Uterus (tissue), 4 donors: ENCODE results near the gene ATAD1. TPM values are rescaled to one million over a fixed set of nuclear protein-coding genes. Genes with fewer than 3 reads are reported as not detected.
"Not testable (repeated sequence)": the region's sequence is repeated elsewhere in the genome, so short reads cannot be mapped to it uniquely, and the experiment has no call there.

ENCODE experiments used
- DNase-seq, 2 donors: peaks; one replicate each; pipeline ENCODE4 v3.0.0-alpha.2; 2019 to 2020
- H3K27ac ChIP-seq, 2 donors: fragments of 200-600 bp; sonication (generic); 1 replicate in 1 of 2; 2 replicates in 1 of 2; pipeline ENCODE4 v1.5.1; 2016 to 2018
- H3K27me3 ChIP-seq, 2 donors: fragments of 200-600 bp; sonication (generic); one replicate each; pipeline ENCODE4 v1.5.1; 2018 to 2019; ENCODE audit warnings: control low read depth in 1 of 2
- H3K36me3 ChIP-seq, 2 donors: fragments of 200-600 bp; sonication (generic); one replicate each; pipeline ENCODE4 v1.5.1; 2019; ENCODE audit warnings: control low read depth in 1 of 2
- H3K4me1 ChIP-seq, 2 donors: fragments of 200-600 bp; sonication (generic); one replicate each; pipeline ENCODE4 v1.5.1; 2018 to 2019; ENCODE audit warnings: control low read depth in 1 of 2
- H3K4me3 ChIP-seq, 2 donors: fragments of 200-600 bp; sonication (generic); 1 replicate in 1 of 2; 2 replicates in 1 of 2; pipeline ENCODE4 v1.5.1; 2018 to 2019; ENCODE audit warnings: mild to moderate bottlenecking in 1 of 2
- H3K9me3 ChIP-seq, 2 donors: fragments of 200-600 bp; sonication (generic); one replicate each; pipeline ENCODE4 v1.5.1; 2019; ENCODE audit warnings: control low read depth in 1 of 2
- CTCF ChIP-seq, 4 experiments: fragments of 200-600 bp in 2 of 4; fragments of 450-650 bp in 2 of 4; sonication (generic) in 2 of 4; IDR thresholded peaks; one replicate each; pipeline ENCODE4 v1.5.1; 2016 to 2019; ENCODE audit warnings: antibody characterized with exemption in 4 of 4, mild to moderate bottlenecking in 2 of 4, moderate library complexity in 1 of 4
- POLR2A ChIP-seq, 2 donors: fragments of 450-650 bp; IDR thresholded peaks; one replicate each; pipeline ENCODE4 v1.6.1; 2016; ENCODE audit warnings: antibody characterized with exemption in 2 of 2, mild to moderate bottlenecking in 1 of 2, moderate library complexity in 1 of 2
- intact Hi-C: fragments of 100-400 bp; cut with DNase I; formaldehyde crosslinking; loops from one replicate; pipeline ENCODE4 v1.15.1; 2023; ENCODE audit warnings: low total_unique reads
- total RNA-seq, 4 donors: library from RNA; depleted of rRNA in 3 of 4; stranded (reverse); fragments of >200 nt in 3 of 4; gene quantifications; one replicate each; pipeline versions ENCODE4 v1.1.0 to v1.2.4, GENCODE V29; 2014 to 2023
- donor health status: DM: yes; HTN: yes; CAD: no.

The ATAD1 gene
- total RNA-seq, 4 donors from 2014 or later = 13.8 to 69.9 (median 31.5) TPM

DNA sequence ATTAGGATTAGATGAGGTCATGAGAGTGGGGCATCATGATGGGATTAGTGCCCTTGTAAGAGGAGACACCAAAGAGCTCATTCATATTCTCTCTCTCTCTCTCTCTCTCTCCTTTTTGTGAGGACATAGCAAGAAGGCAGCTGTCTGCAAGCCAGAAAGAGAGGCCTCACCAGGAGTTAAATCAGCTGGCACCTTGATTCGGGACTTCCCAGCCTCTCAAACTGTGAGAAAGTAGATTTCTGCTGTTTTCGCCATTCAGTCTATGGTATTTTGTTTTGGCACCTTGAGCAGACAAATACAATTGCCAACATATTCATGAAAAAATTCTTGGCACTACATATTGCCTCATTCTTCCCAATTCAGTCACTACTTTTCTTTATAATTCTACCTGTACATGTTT is 20.6 kb upstream of the ATAD1 start:
- no peak overlapping the region for H3K27ac ChIP-seq
- H3K9me3 ChIP-seq = no peaks in the 10 kb centered on the region
- no peaks in the 10 kb centered on the region for H3K4me1 ChIP-seq
- no peak for DNase-seq
- H3K36me3 ChIP-seq = no peaks in the 10 kb centered on the region
- H3K27me3 ChIP-seq = no peaks in the 10 kb centered on the region
- H3K4me3 ChIP-seq = no peak overlapping the region
- intact Hi-C loops = no loop called here
- no peak for TF ChIP-seq CTCF (IDR thresholded peaks at IDR 0.05)
- TF ChIP-seq POLR2A (IDR thresholded peaks at IDR 0.05) = no peak

DNA sequence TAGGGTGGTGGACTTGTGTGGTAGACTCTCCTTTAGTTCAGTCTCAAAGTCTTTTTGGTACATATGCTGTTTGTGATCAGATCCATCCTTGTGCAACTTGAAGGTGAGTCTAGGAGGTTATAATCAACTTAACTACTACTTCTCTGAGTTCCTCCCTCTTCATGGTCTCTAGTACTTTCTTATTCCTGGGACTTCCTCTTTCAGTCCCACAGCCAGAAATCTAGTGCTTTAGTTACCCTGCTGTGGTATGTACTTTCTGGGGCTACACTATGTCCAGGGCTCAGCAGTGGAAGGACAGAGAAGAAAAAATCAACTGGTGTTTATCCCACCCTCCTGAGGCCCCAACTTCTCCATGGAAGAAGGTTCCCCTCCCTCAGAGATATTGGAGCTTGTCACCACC is 19.4 kb upstream of the ATAD1 start:
- H3K4me1 ChIP-seq = no peaks in the 10 kb centered on the region
- intact Hi-C loops = no loop called here
- no peak for DNase-seq
- no peaks in the 10 kb centered on the region for H3K9me3 ChIP-seq
- H3K27me3 ChIP-seq = no peaks in the 10 kb centered on the region
- TF ChIP-seq POLR2A (IDR thresholded peaks at IDR 0.05) (no peak), CTCF (IDR thresholded peaks at IDR 0.05) (no peak)
- no peaks in the 10 kb centered on the region for H3K36me3 ChIP-seq
- no peak overlapping the region for H3K27ac ChIP-seq
- no peak overlapping the region for H3K4me3 ChIP-seq

DNA sequence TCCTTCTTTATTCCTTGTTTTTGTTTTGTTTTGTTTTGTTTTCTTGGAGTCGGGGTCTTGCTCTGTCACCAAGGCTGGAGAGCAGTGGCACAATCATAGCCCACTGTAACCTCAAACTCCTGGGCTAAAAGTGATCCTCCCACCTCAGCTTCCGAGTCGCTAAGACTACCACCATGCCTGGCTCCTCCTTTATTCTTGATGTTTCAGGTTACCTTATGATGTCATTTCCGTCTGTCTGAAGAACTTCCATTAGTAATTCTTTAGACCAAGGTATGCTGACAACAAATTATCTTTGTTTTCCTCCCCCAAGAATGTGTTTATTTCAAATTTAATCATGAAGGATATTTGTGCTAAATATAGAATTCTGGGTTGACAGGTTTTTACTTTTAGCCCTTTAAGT is 18.1 kb upstream of the ATAD1 start:
- Histone ChIP-seq H3K9me3 (no peaks in the 10 kb centered on the region), H3K4me1 (no peaks in the 10 kb centered on the region), H3K27me3 (no peaks in the 10 kb centered on the region), H3K27ac (no peak overlapping the region), H3K4me3 (no peak overlapping the region), H3K36me3 (no peaks in the 10 kb centered on the region)
- intact Hi-C loops = no loop called here
- no peak for DNase-seq
- TF ChIP-seq CTCF (IDR thresholded peaks at IDR 0.05) (no peak), POLR2A (IDR thresholded peaks at IDR 0.05) (no peak)

DNA sequence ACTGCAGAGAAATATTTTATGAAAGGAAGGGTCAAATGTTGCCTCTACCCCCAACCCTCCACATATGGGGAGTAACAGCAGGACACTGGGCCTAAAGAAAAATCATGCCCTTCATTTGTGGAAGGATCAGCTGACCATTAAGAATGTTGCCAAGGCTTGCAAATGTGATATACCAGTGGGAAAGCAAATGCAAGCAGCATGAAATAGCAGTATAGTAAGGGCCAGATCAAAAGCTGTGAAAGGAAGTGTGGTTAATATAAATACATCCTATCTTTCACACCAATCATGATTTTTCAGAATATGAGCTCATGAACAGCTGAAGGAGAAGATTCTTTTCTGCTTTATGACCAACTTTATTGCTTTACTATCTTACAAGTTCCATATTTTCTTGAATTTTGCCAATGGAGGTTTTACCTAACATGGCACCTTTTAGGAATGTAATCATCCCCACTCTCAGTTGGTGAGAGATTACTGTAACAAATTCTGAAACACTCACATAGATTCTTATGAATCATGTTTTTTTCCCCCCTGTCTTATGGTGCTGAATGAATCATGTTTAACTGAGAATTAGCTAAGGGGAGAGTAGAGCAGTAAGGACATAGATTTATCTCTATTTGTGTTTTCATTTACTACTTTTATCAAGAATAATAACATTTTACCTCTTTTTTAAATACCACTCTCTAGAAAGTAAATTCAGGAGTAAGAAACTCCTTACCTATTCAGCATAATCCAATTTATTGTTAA is 12.1 kb upstream of the ATAD1 start:
- no peak overlapping the region for H3K4me3 ChIP-seq
- no peaks in the 10 kb centered on the region for H3K9me3 ChIP-seq
- H3K27me3 ChIP-seq = no peaks in the 10 kb centered on the region
- intact Hi-C loops = no loop called here
- DNase-seq = no peak
- no peak overlapping the region for H3K27ac ChIP-seq
- no peaks in the 10 kb centered on the region for H3K4me1 ChIP-seq
- H3K36me3 ChIP-seq = no peaks in the 10 kb centered on the region
- no peak for TF ChIP-seq CTCF (IDR thresholded peaks at IDR 0.05)
- no peak for TF ChIP-seq POLR2A (IDR thresholded peaks at IDR 0.05)

DNA sequence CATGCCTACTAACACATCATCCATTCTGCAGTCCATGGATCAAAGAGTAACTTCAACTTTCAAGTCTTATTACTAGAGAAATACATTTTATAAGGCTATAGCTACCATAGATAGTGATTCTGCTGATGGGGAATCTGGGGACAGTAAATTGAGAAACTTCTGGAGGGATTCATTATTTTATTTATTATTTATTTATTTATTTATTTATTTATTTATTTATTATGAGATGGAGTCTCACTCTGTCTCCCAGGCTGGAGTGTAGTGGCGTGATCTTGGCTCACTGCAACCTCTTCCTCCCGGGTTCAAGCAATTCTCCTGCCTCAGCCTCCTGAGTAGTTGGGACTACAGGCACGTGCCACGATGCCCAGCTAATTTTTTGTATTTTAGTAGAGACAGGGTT is 11.0 kb upstream of the ATAD1 start:
- H3K9me3 ChIP-seq, H3K36me3 ChIP-seq, DNase-seq, H3K27me3 ChIP-seq, H3K4me3 ChIP-seq, H3K4me1 ChIP-seq, intact Hi-C loops, H3K27ac ChIP-seq: not testable (repeated sequence)

DNA sequence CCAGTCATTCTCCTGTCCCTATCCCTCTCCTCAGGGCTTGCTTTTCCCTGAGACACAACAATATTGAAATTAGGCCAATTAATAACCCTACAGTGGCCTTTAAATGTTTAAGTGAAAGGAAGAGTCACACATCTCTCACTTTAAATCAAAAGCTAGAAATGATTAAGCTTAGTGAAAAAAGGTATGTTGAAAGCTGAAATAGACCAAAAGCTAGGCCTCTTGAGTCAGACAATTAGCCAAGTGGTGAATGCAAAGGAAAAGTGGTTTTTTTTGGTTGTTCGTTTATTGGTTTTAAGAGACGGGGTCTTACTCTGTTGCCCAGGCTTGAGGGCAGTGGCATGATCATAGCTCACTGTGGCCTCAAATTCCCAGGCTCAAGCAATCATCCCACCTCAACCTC is 9.7 kb upstream of the ATAD1 start:
- no peak for DNase-seq
- TF ChIP-seq POLR2A (IDR thresholded peaks at IDR 0.05) (no peak), CTCF (IDR thresholded peaks at IDR 0.05) (no peak)
- H3K27ac ChIP-seq = no peak overlapping the region
- H3K9me3 ChIP-seq = no peaks in the 10 kb centered on the region
- H3K4me3 ChIP-seq = no peak overlapping the region
- no peaks in the 10 kb centered on the region for H3K4me1 ChIP-seq
- no peaks in the 10 kb centered on the region for H3K36me3 ChIP-seq
- no peaks in the 10 kb centered on the region for H3K27me3 ChIP-seq
- intact Hi-C loops = no loop called here
